ENCODE data around the gene PDE1A.

PDE1A gene

DNA sequence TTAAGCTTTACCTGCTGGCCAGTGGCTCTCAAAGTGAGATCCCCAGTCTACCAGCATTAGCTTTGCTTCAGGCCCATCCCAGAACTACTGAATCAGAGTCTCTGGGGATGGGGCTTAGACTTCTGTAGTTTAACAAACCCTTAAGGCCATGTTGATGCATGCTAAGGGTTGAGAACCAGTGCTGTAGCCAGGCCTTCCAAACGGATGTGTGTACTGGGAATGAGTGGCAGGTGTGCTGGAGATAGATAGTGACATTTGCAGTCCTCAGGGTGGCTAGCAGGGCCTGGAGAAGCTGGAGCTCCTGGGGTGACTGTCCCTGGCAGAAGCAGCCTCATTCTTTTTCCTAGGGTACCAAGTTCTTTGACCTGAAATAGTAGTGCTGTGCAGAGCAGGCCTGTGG, 292.6 kb downstream of the PDE1A start:
- no peaks in the 10 kb centered on the region for H3K36me3 Mint-ChIP-seq
- H3K27me3 Mint-ChIP-seq, result peaks cover 11% of the 10 kb centered on the region
- no peak overlapping the region for H3K4me3 Mint-ChIP-seq
- no peaks in the 10 kb centered on the region for H3K4me1 Mint-ChIP-seq
- no peaks in the 10 kb centered on the region for H3K9me3 Mint-ChIP-seq
- no peak overlapping the region for H3K27ac Mint-ChIP-seq

GRCh38 chr2:182133195-182133891, 293.5 kb downstream of the PDE1A start:
- Mint-ChIP-seq H3K9me3 (no peaks in the 10 kb centered on the region), H3K36me3 (no peaks in the 10 kb centered on the region), H3K27me3 (peaks cover 7% of the 10 kb centered on the region), H3K4me3 (no peak overlapping the region), H3K27ac (no peak overlapping the region), H3K4me1 (no peaks in the 10 kb centered on the region)

DNA sequence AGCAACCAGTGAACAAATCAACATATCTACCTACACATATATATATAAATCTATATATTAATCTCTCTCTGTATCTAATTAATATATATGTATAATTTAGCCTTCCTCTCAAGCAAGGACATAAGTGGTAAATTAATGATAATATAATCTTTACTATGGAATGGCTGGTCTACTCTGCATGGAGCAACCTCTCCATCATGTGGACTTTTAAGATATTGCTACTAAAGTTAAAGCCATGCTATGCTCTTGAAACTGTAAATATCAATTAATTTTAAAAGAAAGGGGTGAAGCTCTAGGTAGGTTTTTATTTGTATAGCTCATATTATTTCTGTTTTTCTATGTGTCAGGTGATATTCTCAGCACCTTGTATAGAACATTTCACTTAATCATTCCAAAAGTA, 294.2 kb downstream of the PDE1A start:
- Mint-ChIP-seq H3K4me3 (no peak overlapping the region), H3K4me1 (no peaks in the 10 kb centered on the region), H3K27ac (no peak overlapping the region), H3K9me3 (no peaks in the 10 kb centered on the region), H3K27me3 (peaks cover 3% of the 10 kb centered on the region), H3K36me3 (no peaks in the 10 kb centered on the region)

DNA sequence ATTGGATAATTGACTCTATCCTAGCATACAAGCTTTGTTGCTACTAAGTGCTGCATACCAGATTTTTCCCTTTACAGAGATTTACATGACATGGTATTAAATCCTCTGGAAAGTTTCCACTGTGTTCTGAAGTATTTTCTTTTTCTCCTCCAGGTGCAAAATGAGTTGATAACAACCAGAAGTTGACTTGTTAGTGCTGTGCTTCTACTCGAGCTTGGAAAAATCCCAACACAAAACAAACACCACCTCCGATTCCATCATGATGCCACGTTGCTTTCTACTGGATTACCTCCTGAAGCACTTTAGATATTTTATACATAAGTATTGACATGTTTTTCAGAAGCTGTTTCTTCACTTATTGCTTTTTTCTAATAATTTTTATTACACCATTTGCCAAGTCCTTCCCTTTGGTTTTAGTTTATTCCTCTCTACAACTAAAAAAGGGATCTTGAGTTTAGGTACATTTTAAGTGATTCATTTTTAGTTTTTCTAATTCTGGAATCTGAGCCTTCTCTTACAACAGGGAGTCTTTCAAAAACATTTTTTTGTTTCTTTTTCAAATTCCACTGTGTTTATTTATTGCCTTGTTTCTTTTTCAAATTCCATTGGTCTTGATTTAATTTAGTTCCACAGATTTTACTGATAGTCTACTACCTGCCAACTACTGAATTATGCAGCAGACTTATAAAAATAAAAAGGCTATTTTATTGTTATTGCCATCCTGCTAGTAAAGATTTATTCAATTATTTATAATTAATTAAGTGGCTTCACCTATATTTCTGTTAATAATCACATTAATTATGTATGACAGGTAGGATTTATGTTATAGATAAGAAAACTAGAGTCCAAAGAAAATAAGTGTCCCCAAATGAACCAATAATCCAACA, 297.8 kb downstream of the PDE1A start:
- Mint-ChIP-seq H3K27me3 (peaks cover 3% of the 10 kb centered on the region), H3K4me3 (no peak overlapping the region), H3K27ac (no peak overlapping the region), H3K9me3 (no peaks in the 10 kb centered on the region), H3K36me3 (no peaks in the 10 kb centered on the region), H3K4me1 (no peaks in the 10 kb centered on the region)

GRCh38 chr2:182117196-182117595, 309.6 kb downstream of the PDE1A start:
- Mint-ChIP-seq H3K4me3 (no peak overlapping the region), H3K4me1 (no peaks in the 10 kb centered on the region), H3K27ac (no peak overlapping the region), H3K27me3 (peaks cover 1% of the 10 kb centered on the region), H3K9me3 (no peaks in the 10 kb centered on the region), H3K36me3 (no peaks in the 10 kb centered on the region)

DNA sequence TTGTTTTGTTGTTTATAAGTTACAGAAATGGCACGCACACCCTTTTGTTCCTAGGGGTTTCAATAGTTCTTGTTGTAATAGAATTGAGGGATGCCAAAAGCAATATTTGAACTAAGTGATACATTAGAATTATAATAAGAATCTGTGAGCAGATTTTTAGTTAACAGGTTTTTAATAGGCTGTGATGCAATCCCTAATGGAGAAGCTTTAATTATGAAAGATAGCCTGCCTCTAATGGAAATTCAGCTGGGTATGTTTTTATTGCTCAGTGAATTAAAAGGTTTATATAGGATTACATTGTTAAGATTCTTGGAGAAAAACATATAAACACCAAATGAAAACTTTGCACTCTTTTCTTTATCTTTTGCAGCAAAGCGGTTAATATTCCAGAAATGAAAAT, 310.1 kb downstream of the PDE1A start:
- no peaks in the 10 kb centered on the region for H3K4me1 Mint-ChIP-seq
- H3K9me3 Mint-ChIP-seq, result no peaks in the 10 kb centered on the region
- H3K27ac Mint-ChIP-seq, result no peak overlapping the region
- peaks cover 1% of the 10 kb centered on the region for H3K27me3 Mint-ChIP-seq
- no peaks in the 10 kb centered on the region for H3K36me3 Mint-ChIP-seq
- no peak overlapping the region for H3K4me3 Mint-ChIP-seq

- no peaks in the 10 kb centered on the region for H3K4me1 Mint-ChIP-seq
- peaks cover 1% of the 10 kb centered on the region for H3K27me3 Mint-ChIP-seq
- no peaks in the 10 kb centered on the region for H3K36me3 Mint-ChIP-seq
Measured at GRCh38 chr2:182115258-182115657, 311.6 kb downstream of the PDE1A start.

GRCh38 chr2:182113334-182113733, 313.5 kb downstream of the PDE1A start:
- H3K27me3 Mint-ChIP-seq, result no peaks in the 10 kb centered on the region
- H3K27ac Mint-ChIP-seq, result no peak overlapping the region
- no peaks in the 10 kb centered on the region for H3K9me3 Mint-ChIP-seq
- no peak overlapping the region for H3K4me3 Mint-ChIP-seq
- no peaks in the 10 kb centered on the region for H3K4me1 Mint-ChIP-seq
- H3K36me3 Mint-ChIP-seq, result no peaks in the 10 kb centered on the region

More at GRCh38 chr2:182115258-182115657, 311.6 kb downstream of the PDE1A start:
- Mint-ChIP-seq H3K27ac (no peak overlapping the region), H3K4me3 (no peak overlapping the region), H3K9me3 (no peaks in the 10 kb centered on the region)

- H3K4me3 Mint-ChIP-seq, result no peak overlapping the region
- no peak overlapping the region for H3K27ac Mint-ChIP-seq
- H3K36me3 Mint-ChIP-seq, result no peaks in the 10 kb centered on the region
- H3K4me1 Mint-ChIP-seq, result no peaks in the 10 kb centered on the region
- no peaks in the 10 kb centered on the region for H3K27me3 Mint-ChIP-seq
- H3K9me3 Mint-ChIP-seq, result no peaks in the 10 kb centered on the region
Measured at GRCh38 chr2:182110347-182110746, 316.5 kb downstream of the PDE1A start.

- H3K27ac Mint-ChIP-seq, result no peak overlapping the region
- H3K4me1 Mint-ChIP-seq, result no peaks in the 10 kb centered on the region
- no peak overlapping the region for H3K4me3 Mint-ChIP-seq
- no peaks in the 10 kb centered on the region for H3K36me3 Mint-ChIP-seq
- no peaks in the 10 kb centered on the region for H3K9me3 Mint-ChIP-seq
- H3K27me3 Mint-ChIP-seq, result peaks cover 2% of the 10 kb centered on the region
Measured at GRCh38 chr2:182103526-182103925, 323.3 kb downstream of the PDE1A start.

DNA sequence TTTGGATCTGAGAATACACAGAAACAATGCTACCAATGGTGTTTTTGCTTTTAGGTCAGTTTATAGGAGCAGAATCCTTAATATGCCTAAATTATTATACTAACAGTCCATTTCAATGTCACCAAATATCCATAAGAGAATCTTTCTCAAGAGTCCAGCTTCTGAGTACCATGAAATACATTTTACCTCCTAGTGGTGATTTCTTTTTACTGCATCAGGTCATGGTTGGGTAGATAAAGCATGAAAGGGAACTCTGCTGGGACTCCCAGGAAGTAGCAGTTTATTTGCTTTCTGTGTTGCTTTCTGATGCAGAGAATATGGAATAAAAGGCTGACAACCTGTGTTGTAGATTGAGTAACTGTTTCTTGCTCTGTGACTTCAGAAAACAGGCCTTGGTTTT, 325.6 kb downstream of the PDE1A start:
- no peaks in the 10 kb centered on the region for H3K4me1 Mint-ChIP-seq
- H3K9me3 Mint-ChIP-seq, result no peaks in the 10 kb centered on the region
- H3K36me3 Mint-ChIP-seq, result no peaks in the 10 kb centered on the region
- no peak overlapping the region for H3K4me3 Mint-ChIP-seq
- H3K27ac Mint-ChIP-seq, result no peak overlapping the region
- H3K27me3 Mint-ChIP-seq, result peaks cover 2% of the 10 kb centered on the region

DNA sequence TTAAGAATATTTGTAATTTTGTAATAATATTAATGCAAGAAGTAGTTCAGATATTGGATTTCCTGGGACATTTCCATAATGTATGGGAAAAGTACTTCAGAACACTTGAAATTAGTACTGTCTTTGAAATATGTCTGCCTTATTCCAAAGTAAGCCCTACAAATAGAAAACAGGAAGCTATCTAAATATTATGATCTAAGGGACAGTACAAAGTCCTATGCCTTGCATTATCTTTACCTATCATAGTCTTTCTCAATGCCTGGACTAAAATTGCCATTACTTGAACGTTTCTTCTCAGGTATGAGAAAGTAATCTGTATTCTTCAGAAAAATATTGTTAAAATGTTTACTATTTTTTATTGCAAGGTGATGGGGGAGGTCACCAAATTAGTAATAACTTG, 328.2 kb downstream of the PDE1A start:
- no peak overlapping the region for H3K27ac Mint-ChIP-seq
- no peak overlapping the region for H3K4me3 Mint-ChIP-seq
- peaks cover 2% of the 10 kb centered on the region for H3K27me3 Mint-ChIP-seq
- no peaks in the 10 kb centered on the region for H3K36me3 Mint-ChIP-seq
- H3K4me1 Mint-ChIP-seq, result no peaks in the 10 kb centered on the region
- peaks cover 4% of the 10 kb centered on the region for H3K9me3 Mint-ChIP-seq

- H3K36me3 Mint-ChIP-seq, result no peaks in the 10 kb centered on the region
- peaks cover 2% of the 10 kb centered on the region for H3K27me3 Mint-ChIP-seq
- peaks cover 4% of the 10 kb centered on the region for H3K9me3 Mint-ChIP-seq
- no peaks in the 10 kb centered on the region for H3K4me1 Mint-ChIP-seq
- no peak overlapping the region for H3K27ac Mint-ChIP-seq
- H3K4me3 Mint-ChIP-seq, result no peak overlapping the region
Measured at GRCh38 chr2:182097571-182098164, 329.2 kb downstream of the PDE1A start.

GRCh38 chr2:182090486-182090885, 336.4 kb downstream of the PDE1A start:
- Mint-ChIP-seq H3K4me3 (no peak overlapping the region), H3K27me3 (peaks cover 10% of the 10 kb centered on the region), H3K4me1 (no peaks in the 10 kb centered on the region), H3K36me3 (no peaks in the 10 kb centered on the region), H3K9me3 (peaks cover 4% of the 10 kb centered on the region), H3K27ac (no peak overlapping the region)

All from activated naive CD4-positive, alpha-beta T cell treated with anti-CD3 and anti-CD28 coated beads, Interleukin-2, amount 50 U/mL, for 24 hours (primary cell).